Activated CD8-positive, alpha-beta memory T cell treated with anti-CD3 and anti-CD28 coated beads for 48 hours (primary cell): ENCODE results near the gene KCNQ5.

Source experiments
- DNase-seq, 3 experiments: peaks; one replicate each; pipeline ENCODE4 v3.0.0-alpha.2; 2020; ENCODE audit warnings: low read depth in 2 of 3, low spot score in 2 of 3

KCNQ5 gene

DNA sequence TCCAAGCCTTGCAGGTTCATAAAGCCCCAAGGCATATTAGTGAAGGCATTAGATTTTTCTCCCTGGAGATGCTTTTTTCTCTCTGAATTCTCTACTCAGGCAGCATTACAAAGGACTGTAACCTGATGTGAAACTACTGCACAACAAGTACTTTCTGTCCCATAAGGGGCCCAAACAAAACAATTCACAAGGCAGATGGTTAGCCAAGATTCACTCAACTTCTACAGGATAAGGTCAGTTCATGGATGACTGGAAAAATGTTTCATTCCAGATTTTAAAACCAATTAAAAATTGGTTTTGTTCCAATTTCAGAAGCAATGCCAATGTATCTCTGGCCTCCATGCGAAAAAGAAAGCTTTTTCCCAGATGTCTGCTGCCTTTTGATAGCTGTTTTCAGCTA, 421.6 kb downstream of the KCNQ5 start:
- no peak for DNase-seq

DNA sequence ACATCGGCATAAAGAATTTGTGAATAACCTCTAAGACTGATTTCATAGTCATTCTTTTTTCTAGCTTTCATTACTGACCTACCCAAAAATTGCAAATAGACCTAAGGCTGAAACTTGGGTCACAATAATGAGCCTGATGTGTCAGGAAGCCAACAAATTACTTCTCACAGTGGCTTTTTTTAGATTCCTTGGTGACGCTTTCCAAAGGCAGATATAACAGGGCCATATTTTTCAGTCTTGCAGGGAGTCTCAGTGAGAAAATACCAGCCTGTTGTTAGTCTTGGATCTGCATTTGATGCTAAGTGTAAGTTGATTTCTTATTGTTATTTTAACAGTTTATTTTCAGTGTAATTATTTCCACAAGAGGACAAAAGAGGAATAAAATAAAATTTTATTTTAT, 423.7 kb downstream of the KCNQ5 start:
- DNase-seq = no peak

DNA sequence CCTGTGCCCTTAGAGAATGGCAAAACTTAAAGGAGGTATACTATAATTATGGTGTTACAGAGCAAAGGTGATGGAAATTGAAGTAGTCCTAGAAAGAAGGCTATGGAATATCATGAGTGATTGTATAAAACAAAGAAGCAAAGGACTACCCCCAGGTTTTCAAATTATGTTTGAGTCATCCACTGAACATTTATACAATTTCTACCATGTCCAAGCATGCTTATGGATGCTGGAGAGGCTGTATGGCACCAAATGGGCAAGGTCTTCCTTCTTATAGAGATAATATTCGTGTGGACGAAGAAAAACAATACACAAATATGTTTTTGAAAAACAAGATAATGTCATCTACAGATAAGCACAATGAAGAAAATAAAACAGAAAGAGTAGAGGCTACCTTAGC, 425.9 kb downstream of the KCNQ5 start:
- no peak for DNase-seq

DNA sequence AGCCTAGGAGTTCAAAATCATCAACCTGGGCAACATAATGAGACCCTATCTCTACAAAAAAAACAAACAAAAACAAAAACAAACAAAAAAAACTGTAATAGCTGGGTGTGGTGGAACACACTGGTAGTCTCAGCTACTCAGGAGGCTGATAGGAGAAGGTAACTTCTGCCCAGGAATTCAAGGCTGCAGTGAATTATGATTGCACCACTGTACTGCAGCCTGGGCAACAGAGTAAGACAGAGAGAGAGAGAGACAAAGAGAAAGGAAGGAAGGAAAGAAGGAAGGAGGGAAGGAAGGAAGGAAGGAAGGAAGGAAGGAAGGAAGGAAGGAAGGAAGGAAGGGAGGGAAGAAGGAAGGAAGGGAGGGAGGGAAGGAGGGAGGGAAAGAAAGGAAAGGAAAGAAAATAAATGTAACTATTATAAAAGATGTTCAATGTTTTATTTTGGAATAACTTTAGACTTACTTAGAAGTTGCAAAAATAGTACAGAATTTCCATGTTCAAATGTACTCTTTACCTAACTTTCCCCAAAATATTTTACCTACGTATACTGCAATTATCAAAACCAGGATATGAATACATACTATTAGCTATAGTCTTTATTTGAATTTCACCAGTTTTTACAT, 428.2 kb downstream of the KCNQ5 start:
- DNase-seq = no peak

DNA sequence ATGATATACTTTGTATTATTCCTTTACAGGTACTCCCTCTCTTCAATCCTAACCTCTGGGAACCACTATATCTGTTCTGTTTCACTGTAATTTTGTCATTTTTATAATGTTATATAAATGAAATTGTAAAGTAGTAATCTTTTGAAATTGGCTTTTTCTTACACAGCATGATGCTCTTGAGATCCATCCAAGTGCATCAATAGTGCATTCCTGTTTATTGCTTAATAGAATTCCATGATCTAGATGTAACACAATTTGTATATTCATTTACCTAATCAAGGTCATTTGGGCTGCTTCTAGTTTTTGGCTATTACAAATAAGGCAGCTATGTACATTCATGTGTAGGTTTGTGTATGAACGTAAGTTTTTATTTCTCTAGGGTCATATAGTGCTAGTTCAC, 428.8 kb downstream of the KCNQ5 start:
- DNase-seq = no peak

DNA sequence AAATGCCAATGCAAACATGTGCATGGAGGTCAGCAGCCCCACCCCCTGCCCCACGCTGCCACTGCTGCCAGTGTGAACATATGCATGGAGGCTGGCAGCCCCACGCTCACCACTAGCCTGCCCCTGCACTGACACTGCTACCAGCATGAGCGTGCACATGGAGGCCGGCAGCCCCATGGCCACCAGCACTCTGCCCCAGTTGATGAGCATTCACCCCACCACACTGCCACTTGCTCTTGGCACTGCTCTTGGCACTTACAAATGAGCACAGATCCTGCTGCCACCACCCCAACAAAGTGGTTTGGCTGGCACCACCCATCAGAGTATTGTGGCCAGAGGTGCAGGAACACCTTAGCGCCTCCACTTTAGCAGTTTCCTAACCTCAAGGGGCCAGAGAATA, 429.3 kb downstream of the KCNQ5 start:
- DNase-seq = no peak

DNA sequence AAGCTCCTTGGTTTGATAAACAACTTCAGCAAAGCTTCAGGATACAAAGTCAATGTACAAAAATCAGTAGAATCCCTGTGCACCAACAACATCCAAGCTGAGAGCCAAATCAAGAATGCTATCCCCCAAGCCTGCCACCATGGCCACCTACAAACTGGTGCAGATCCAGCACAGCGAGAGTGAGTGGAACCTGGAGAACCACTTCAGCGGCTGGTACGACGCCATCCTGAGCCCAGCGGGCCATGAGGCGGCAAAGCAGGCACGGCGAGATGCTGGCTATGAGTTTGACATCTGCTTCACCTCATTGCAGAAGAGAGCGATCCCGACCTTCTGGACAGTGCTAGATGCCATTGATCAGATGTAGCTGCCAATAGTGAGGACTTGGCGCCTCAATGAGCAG, 433.1 kb downstream of the KCNQ5 start:
- no peak for DNase-seq

DNA sequence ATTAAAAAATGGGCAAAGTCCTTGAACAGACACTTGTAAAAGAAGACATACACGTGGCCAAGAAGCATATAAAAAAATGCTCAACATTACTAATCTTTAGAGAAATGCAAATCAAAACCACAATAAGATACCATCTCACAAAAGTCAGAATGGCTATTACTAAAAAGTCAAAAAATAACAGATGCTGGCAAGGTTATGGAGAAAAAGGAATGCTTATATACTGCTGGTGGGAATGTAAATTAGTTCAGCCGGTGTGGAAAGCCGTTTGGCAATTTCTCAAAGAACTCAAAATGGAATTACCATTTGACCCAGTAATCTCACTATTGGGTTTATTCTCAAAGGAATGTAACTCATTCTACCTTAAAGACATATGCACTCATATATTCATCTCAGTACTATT, 436.9 kb downstream of the KCNQ5 start:
- DNase-seq = no peak

DNA sequence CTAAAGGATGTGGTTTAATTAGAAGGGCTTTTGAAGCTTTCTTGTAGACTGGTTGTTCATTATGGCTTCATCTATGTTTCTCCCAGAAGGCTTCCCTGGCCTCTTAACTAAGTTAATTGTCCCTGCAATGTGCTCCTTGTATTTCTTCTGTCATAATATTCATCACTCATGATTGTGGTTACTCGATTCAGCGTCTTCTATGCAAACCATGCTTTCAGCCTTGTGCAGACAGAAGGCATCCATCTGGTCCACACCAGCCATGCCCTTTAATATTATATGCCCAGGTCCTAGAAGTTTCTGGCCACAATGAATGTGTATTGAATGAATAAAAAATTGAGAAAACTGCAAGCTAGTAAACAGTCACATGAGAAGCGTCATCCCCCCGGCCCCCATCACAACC, 440.3 kb downstream of the KCNQ5 start:
- no peak for DNase-seq

DNA sequence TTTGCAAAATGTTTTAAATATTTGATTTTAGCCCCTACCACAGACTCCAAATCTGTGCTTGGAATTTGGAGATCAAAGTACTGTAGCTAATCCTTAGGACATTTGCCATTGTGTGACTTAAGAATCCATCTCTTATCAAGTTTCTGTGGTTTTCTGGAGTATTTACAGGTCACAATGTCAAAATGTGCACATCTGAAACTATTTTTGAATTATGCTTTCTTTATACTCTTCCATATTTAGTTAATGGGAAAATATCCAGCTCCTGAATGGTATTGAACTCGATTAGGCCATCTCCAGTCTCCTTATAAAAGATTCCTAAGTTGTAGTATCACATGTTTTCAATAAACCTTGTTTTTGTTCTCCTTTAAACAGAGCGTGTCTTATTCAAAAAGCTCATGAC, 441.0 kb downstream of the KCNQ5 start:
- no peak for DNase-seq

DNA sequence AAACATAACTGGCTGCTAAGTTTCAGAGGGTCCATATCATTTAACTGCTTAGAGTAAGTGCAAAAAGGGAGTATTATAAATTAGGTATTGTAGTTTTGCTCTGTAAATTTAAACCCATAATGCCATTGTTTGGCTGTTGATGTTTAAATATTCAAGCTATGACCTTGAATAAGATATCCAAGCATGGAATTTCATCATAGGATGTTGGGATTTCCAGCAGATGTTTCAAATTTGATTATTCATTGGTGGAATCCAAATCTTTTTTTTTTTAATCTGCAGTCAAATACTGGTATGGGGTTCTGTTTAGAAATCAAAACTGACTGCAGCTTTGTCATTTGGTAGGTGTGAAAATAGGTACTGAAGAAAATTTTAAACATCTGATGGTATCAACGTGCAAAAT, 442.4 kb downstream of the KCNQ5 start:
- DNase-seq = no peak

DNA sequence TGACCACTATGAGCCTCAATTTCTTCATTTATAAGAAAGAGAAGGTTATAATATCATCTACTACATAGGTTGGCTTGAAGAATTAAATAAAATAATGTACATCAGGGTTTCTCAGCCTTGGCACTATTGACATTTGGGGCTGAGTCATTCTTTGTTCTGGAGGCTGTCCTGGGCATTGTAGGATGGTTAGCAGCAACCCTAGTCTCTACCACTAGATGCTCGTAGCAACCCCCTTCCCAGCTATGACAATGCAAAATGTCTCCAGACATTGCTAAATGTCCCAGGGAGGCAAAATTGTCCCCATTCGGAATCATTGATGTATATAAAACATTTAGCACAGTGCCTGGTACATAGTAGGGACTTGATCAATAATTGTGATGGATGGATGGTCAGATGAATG, 451.4 kb downstream of the KCNQ5 start:
- DNase-seq = no peak

DNA sequence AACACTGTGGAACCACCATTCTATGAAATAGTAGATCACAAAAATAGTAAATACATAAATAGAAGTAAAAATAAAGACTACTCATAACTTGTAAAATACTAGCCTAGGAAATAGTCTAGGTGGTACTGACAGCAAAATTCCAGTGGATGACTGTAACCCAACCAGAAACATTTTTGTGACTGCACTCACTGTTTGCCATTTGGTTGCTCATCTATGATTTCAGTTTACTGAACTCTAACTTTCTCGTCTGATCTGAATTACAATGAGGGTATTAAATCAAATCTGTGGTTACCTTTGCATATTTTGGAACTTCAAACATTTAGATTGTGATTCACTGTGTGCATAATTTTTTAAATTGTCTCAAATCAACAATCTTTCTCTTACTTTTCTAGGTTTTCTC, 452.3 kb downstream of the KCNQ5 start:
- DNase-seq = no peak

DNA sequence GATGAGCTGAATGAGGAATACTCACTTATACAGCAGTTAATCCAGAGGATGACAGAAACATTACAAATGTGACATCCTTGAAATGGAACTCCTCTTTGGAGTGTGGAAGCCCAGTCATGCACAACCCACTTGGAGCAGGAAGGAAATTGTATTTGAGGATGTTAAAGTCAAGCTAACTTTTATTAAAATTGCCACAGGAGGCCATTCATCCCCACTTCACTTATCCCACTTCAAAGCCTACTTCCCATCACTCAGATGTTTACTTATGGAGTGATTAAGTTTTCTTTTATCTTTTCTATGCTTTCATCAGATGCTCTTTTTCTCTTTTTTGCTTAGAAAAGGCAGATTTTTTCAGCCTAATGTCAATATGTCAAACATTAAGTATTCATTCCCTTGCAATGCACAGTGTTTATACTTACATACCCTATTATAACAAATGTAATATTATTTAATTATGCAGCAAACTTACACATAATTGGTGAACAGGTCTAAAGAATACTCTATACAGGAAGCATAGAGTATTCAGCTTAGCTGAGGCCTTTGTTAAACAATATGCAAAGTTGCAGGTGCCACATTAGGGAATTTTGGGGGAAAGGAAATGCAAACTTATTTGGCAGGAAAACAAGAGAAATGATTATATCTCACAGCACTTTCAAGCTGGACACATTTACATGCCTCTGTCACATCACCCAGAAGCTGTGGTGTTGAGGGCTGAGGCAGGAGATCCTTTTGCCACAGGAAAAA, 454.5 kb downstream of the KCNQ5 start:
- DNase-seq = no peak

DNA sequence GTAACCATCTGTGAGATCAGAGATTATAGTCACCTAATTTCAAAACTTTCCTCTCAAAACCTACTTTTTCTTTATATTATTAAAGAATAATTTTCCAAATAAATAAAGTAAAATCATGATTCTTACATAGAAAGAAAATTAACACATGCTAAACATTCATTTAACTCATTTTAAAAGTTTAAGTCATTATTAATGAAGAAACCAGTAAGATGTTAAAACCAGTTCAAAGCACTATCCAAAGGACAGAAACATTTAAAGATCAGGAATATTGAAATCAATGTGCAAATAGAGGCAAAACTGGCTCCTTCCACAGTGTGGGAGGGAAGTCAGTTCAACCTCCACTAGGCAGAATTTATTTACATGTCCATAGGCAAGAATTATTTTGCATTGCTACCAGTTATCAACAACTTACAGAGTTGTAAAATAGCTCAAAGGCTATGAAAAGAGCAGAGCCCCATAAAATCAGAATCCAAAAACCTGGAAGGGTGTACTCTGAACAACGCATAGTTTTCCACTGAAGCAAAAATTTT, 456.5 kb downstream of the KCNQ5 start:
- no peak for DNase-seq

DNA sequence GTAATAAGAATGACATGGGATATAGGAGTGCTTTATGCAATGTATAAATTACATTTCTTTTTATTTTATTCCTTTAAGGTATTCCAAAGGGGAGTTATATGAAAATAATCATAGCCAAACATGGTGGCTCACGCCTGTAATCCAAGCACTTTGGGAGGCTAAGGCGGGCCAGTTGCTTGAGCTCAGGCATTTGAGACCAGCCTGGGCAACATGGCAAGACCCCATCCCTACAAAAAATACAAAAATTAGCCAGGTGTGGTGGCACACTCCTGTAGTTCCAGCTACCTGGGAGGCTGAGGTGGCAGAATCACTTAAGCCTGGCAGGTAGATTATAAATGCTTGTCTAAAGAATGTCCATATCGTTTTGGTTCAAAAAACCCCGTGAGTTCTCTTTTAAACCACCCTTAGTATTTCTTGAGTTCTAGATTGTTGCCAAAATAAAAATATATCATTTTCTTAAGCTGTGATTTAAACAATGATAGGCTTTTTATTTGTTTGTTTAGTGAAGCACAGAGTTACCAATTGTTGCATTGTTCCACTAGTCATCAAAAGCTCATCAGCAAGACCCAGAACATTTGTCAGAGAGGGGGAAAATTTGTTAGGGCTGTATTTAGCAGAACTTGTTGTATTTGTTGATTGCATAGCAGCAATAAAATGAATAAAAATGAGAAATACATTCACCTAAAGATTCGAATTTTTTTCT, 457.2 kb downstream of the KCNQ5 start:
- DNase-seq = no peak

DNA sequence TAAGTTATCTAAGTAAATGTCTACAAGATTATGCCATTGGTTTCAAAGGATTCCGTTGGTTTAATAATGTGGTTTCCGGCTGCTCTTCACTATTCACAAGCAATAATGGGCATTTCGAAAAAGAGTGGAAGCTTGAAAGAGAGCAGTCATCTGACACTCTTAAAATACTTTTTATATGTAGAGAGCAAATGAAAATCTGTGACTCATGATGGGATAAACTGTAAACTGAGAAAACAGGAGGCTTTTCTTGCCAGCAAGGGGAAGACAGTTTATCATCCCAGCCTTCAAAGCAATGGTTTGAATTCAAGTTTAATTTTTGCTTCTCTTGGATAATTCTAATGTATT, 457.7 kb downstream of the KCNQ5 start:
- no peak for DNase-seq

DNA sequence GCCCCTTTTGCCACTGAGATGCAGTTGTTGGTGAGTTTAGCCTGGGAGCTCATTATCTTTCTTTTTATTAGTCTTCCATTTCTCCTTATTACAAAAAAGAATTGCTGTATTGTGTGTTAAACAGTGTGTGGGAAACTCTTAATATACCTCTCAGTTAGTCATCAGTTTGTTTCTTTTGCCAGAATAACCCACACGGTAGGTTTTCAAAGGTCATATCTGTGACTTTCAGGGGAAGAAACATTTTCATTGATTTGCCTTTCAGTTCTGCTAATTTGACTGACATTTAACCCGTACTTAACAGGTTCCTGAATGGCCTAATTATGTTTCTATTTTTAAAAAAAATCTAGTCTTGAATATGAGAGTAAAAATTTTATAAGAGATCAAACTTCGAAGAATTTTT, 458.1 kb downstream of the KCNQ5 start:
- no peak for DNase-seq

DNA sequence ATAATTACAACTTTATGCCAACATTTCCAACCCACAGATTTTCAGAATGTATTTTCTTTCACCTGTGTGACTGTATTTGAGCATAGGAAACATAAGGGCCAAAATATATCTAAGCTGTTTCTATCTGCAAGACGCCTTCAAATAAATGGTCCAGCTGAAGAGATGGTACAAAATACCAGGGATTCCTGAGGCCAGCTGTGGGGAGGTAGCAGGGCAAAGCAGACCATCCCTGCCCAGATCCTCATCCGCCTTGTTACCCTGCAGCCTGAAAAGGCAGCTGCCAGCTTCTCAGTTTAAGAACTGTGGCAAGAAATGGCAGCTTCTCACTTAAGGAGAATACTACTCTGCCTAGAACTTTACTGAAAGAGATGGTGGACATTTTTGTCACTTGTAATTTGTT, 460.1 kb downstream of the KCNQ5 start:
- DNase-seq = no peak

DNA sequence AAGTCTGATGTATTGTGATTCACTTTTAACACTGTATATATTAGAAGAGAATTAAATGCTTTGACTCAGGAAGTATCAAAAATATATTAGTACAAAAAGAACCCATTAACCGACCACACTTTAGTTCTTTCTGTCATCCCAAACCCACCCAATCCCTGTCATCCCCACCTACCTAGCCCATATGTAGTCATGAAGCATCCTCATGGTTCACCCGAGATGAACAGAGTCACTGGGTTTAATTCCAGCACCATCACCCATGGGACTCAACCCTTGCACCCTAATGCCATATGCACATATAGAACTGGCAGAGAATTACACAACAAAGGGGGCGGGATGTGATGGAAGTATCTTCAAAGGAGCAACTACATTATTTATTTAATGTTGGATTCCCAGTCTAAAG, 462.0 kb downstream of the KCNQ5 start:
- DNase-seq = no peak

DNA sequence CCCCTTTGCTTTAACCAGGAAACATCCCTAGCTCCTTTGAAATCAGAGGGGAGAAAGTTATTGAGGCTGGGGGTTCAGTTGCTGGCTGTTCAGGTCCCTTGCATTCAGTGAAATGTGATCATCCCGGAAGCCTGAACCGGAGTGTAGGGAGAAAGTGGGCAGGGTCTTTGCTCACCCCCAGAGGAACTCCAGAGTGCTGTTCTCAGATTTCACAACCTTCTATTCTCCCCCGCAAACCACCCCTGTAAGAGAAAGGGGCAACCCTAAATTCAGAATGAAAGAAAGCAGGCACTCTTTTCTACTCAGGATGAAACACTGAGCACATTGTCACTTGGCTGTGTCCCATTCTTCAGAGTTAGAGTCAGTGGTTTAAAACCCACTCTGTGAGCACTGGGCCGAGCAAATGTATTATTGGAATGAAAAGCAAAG, 463.6 kb downstream of the KCNQ5 start:
- DNase-seq = no peak

DNA sequence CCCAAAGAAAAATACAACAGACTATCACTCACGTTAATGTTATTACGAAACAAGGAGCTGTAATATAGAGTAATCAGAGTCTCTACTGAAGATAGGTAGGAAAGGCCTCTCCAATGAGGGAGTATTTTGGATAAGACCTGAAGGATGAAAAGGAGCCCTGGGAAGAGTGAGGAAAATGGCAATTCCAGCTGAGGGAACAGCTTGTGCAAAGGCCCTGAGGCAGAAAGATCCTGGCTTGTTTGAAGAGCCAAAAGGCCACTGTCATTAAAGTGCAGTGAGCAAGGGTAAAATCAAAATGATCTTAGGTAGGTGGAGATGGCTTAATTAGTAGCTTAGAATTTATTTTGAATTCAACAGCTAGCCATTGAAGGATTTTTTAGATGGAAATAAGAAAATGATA, 464.9 kb downstream of the KCNQ5 start:
- DNase-seq = no peak
